ENCODE results near the gene FKBP10. TPM values are rescaled to one million over a fixed set of nuclear protein-coding genes. Genes with fewer than 3 reads are reported as not detected.

The FKBP10 gene
- polyA plus RNA-seq, 1 of the 3 experiments (the other 2 are of a cell fraction) = 360 TPM

- TF ChIP-seq, protein P1, sequence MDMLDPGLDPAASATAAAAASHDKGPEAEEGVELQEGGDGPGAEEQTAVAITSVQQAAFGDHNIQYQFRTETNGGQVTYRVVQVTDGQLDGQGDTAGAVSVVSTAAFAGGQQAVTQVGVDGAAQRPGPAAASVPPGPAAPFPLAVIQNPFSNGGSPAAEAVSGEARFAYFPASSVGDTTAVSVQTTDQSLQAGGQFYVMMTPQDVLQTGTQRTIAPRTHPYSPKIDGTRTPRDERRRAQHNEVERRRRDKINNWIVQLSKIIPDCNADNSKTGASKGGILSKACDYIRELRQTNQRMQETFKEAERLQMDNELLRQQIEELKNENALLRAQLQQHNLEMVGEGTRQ (IDR thresholded peaks at IDR 0.05; ENCODE audit: borderline replicate concordance, low read depth, low read length) = no peak
- no peak for TF ChIP-seq EZH2phosphoT487 (IDR thresholded peaks at IDR 0.05; ENCODE audit: borderline replicate concordance, low read depth)
- TF ChIP-seq, protein P2, sequence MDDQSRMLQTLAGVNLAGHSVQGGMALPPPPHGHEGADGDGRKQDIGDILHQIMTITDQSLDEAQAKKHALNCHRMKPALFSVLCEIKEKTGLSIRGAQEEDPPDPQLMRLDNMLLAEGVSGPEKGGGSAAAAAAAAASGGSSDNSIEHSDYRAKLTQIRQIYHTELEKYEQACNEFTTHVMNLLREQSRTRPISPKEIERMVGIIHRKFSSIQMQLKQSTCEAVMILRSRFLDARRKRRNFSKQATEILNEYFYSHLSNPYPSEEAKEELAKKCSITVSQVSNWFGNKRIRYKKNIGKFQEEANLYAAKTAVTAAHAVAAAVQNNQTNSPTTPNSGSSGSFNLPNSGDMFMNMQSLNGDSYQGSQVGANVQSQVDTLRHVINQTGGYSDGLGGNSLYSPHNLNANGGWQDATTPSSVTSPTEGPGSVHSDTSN (IDR thresholded peaks at IDR 0.05) = no peak
Measured at GRCh38 chr17:41870097-41870496, 57.3 kb downstream of the FKBP10 start (continued).

DNA sequence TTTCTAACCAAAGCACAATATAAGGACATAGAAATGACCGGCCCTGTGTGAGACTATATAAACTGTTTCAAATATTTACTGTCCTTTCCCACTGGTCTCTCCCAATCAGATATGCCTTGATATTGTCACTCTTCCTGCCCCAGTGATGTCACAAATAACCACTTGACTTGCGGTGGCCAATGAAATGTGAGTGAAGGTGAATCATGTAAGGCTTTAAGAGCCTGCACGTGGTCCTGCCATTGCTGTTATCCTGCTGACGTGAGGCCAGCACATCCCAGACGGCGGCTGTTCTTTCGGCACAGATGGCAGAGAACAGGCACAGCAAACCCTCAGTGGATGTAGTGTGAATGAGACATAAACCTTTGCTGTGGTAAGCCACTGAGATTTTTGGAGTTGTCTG lies 57.8 kb downstream of the FKBP10 start:
- H3K4me1 ChIP-seq (ENCODE audit: control insufficient read depth in 1 of 2, insufficient read depth in 2 of 2, low read depth in 1 of 2, low read length in 1 of 2) = no peaks in the 10 kb centered on the region
- H3K4me3 ChIP-seq (ENCODE audit: low read depth in 2 of 2, low read length in 1 of 2) = no peak overlapping the region
- no peaks in the 10 kb centered on the region for H3K79me2 ChIP-seq (ENCODE audit: insufficient read depth)
- CTCF ChIA-PET = interaction anchor here (0.8 kb wide), 1 partner anchor 84 kb away, joined by 3 read pairs; the partner anchor contains the start of gene JUP
- no peaks in the 10 kb centered on the region for H4K20me1 ChIP-seq (ENCODE audit: insufficient read depth)
- WGBS (ENCODE audit: low lambda C conversion rate) = 93% methylated on average over 7 of the region's 7 CpGs
- peaks cover 40% of the 10 kb centered on the region for H3F3A ChIP-seq (replicated peaks; ENCODE audit: insufficient read depth)
- POLR2A ChIA-PET = interaction anchor here (0.9 to 1.2 kb wide), 2 partner anchors 16 to 48 kb away, joined by 3 read pairs; partner anchors contain the start of gene ACLY
- no peaks in the 10 kb centered on the region for H3K9me2 ChIP-seq
- no peak for TF ChIP-seq EZH2phosphoT487 (IDR thresholded peaks at IDR 0.05; ENCODE audit: borderline replicate concordance, low read depth)
- no peak for TF ChIP-seq TAF1 (IDR thresholded peaks at IDR 0.05; ENCODE audit: borderline replicate concordance, low read depth, low read length)
- TF ChIP-seq MXI1 (IDR thresholded peaks at IDR 0.05; ENCODE audit: low read depth, low read length) = no peak
- no peak for TF ChIP-seq EP300 (IDR thresholded peaks at IDR 0.05; ENCODE audit: borderline replicate concordance in 1 of 2, low read depth in 1 of 2, low read length in 1 of 2)
- no peak overlapping the region for H3K4me2 ChIP-seq
- H3K36me3 ChIP-seq (replicated peaks in 1 of 2; ENCODE audit: control insufficient read depth in 1 of 2, insufficient read depth in 2 of 2, low read length in 1 of 2) = peaks cover 58% of the 10 kb centered on the region in 2 experiments
- H3K9ac ChIP-seq = no peak overlapping the region
- no peaks in the 10 kb centered on the region for H3K9me3 ChIP-seq
- H3K27me3 ChIP-seq (ENCODE audit: insufficient read depth) = no peaks in the 10 kb centered on the region
- no peak for DNase-seq
- H2AFZ ChIP-seq (ENCODE audit: low read depth) = no peak overlapping the region
- no peak overlapping the region for H3K27ac ChIP-seq (ENCODE audit: low read depth in 2 of 2, low read length in 1 of 2)

GRCh38 chr17:41871789-41872188 lies 59.0 kb downstream of the FKBP10 start:
- no peak overlapping the region for H2AFZ ChIP-seq (ENCODE audit: low read depth)
- 98% methylated on average over 10 of the region's 10 CpGs for WGBS (ENCODE audit: low lambda C conversion rate)
- H3K9ac ChIP-seq = no peak overlapping the region
- no peaks in the 10 kb centered on the region for H3K9me3 ChIP-seq
- no peak overlapping the region for H3K4me2 ChIP-seq
- no peaks in the 10 kb centered on the region for H4K20me1 ChIP-seq (ENCODE audit: insufficient read depth)
- CTCF ChIA-PET = interaction anchor here (0.8 to 1.3 kb wide), 2 partner anchors 60 to 230 kb away, joined by 3 read pairs; partner anchors contain the start of gene P3H4
- H3K4me1 ChIP-seq (ENCODE audit: control insufficient read depth in 1 of 2, insufficient read depth in 2 of 2, low read depth in 1 of 2, low read length in 1 of 2) = no peaks in the 10 kb centered on the region
- H3K36me3 ChIP-seq (replicated peaks in 1 of 2; ENCODE audit: control insufficient read depth in 1 of 2, insufficient read depth in 2 of 2, low read length in 1 of 2) = peaks cover 55 to 58% of the 10 kb centered on the region in 2 experiments
- H3K79me2 ChIP-seq (ENCODE audit: insufficient read depth) = no peaks in the 10 kb centered on the region
- no peak overlapping the region for H3K4me3 ChIP-seq (ENCODE audit: low read depth in 2 of 2, low read length in 1 of 2)
- peaks cover 35% of the 10 kb centered on the region for H3F3A ChIP-seq (replicated peaks; ENCODE audit: insufficient read depth)
- H3K9me2 ChIP-seq = no peaks in the 10 kb centered on the region
- POLR2A ChIA-PET = no interaction called here
- H3K27me3 ChIP-seq (ENCODE audit: insufficient read depth) = no peaks in the 10 kb centered on the region
- no peak for TF ChIP-seq ZBTB33 (IDR thresholded peaks at IDR 0.05; ENCODE audit: borderline replicate concordance, low read depth)
- no peak for TF ChIP-seq SIN3A (IDR thresholded peaks at IDR 0.05; ENCODE audit: borderline replicate concordance, low read depth, low read length)
- DNase-seq = no peak
- H3K27ac ChIP-seq (ENCODE audit: low read depth in 2 of 2, low read length in 1 of 2) = no peak overlapping the region

Small RNA genes lying within 50 kb of the gene (small RNA-seq; reads per million reads assigned to genes)
- gene AC125257.2 = 0 reads per million in 7 experiments

Other genes with a start within 250 kb of the FKBP10 start
- not detected in 2 replicates for gene KRT9, start 240.9 kb upstream of the FKBP10 start, polyA plus RNA-seq (2012; rRNA removed)
- not detected in 2 replicates for gene KRT14, start 226.1 kb upstream of the FKBP10 start, polyA plus RNA-seq (2012; rRNA removed)
- gene KRT16, start 200.2 kb upstream of the FKBP10 start, polyA plus RNA-seq (2012; rRNA removed) = not detected in 2 replicates
- 0.19 and 0.39 TPM in 2 replicates for gene KRT17, start 188.4 kb upstream of the FKBP10 start, polyA plus RNA-seq (2012; rRNA removed)
- gene EIF1, start 124.1 kb upstream of the FKBP10 start, polyA plus RNA-seq (2012; rRNA removed) = 300 and 336 TPM in 2 replicates
- not detected in 2 replicates for gene GAST, start 100.7 kb upstream of the FKBP10 start, polyA plus RNA-seq (2012; rRNA removed)
- gene HAP1, start 78.4 kb upstream of the FKBP10 start, polyA plus RNA-seq (2012; rRNA removed) = 0.16 and 0.18 TPM in 2 replicates
- 9.3 and 13.0 TPM in 2 replicates for gene JUP, start 26.3 kb upstream of the FKBP10 start, polyA plus RNA-seq (2012; rRNA removed)
- 55.5 and 88.3 TPM in 2 replicates for gene P3H4, start 1.1 kb upstream of the FKBP10 start, polyA plus RNA-seq (2012; rRNA removed)
- gene NT5C3B, start 23.2 kb downstream of the FKBP10 start, polyA plus RNA-seq (2012; rRNA removed) = 87.4 and 98.0 TPM in 2 replicates
- gene KLHL10, start 24.8 kb downstream of the FKBP10 start, polyA plus RNA-seq (2012; rRNA removed) = 0.02 and 0.03 TPM in 2 replicates
- 2.6 and 3.0 TPM in 2 replicates for gene KLHL11, start 52.4 kb downstream of the FKBP10 start, polyA plus RNA-seq (2012; rRNA removed)
- gene ACLY, start 105.9 kb downstream of the FKBP10 start, polyA plus RNA-seq (2012; rRNA removed) = 161 and 163 TPM in 2 replicates
- 1.1 and 1.6 TPM in 2 replicates for gene ODAD4, start 117.6 kb downstream of the FKBP10 start, polyA plus RNA-seq (2012; rRNA removed)
- 44.8 and 54.8 TPM in 2 replicates for gene CNP, start 153.8 kb downstream of the FKBP10 start, polyA plus RNA-seq (2012; rRNA removed)
- gene DNAJC7, start 204.4 kb downstream of the FKBP10 start, polyA plus RNA-seq (2012; rRNA removed) = 38.8 and 48.5 TPM in 2 replicates
- gene NKIRAS2, start 207.1 kb downstream of the FKBP10 start, polyA plus RNA-seq (2012; rRNA removed) = 89.8 and 91.8 TPM in 2 replicates
- 0.44 and 0.52 TPM in 2 replicates for gene C17orf113, start 237.6 kb downstream of the FKBP10 start, polyA plus RNA-seq (2012; rRNA removed)